Brain microvascular endothelial cell (primary cell): ENCODE data around the gene MYO16.

Source experiments
- DNase-seq: peaks from one replicate; pipeline ENCODE4 v3.0.0-alpha.2; 2020
- H3K27ac ChIP-seq: fragments of 250-450 bp; sonication (Bioruptor Pico); 2 replicates; pipeline ENCODE4 v1.5.1; 2020; ENCODE audit warnings: mild to moderate bottlenecking, moderate library complexity
- H3K27me3 ChIP-seq: fragments of 250-450 bp; sonication (Bioruptor Pico); replicated peaks from 2 replicates; pipeline ENCODE4 v1.5.1; 2020; ENCODE audit warnings: mild to moderate bottlenecking
- H3K36me3 ChIP-seq: fragments of 250-450 bp; sonication (Bioruptor Pico); replicated peaks from 2 replicates; pipeline ENCODE4 v1.5.1; 2020; ENCODE audit warnings: mild to moderate bottlenecking
- H3K4me3 ChIP-seq: 2 replicates; pipeline ENCODE4 v1.5.1; 2011; ENCODE audit warnings: low read depth, mild to moderate bottlenecking, control low read depth, low read length, moderate library complexity
- CTCF ChIP-seq: IDR thresholded peaks from 2 replicates; pipeline ENCODE4 v1.5.1; 2011; ENCODE audit warnings: low read depth, mild to moderate bottlenecking, moderate library complexity, low read length, control low read depth, inconsistent platforms; ENCODE audit errors: missing control alignments
- in situ Hi-C: cut with HindIII; loops from 2 replicates; pipeline ENCODE4 v1.10.0; 2017; ENCODE audit warnings: low sequenced_read_pairs, low pct_ligation_motif_present

MYO16 gene

DNA sequence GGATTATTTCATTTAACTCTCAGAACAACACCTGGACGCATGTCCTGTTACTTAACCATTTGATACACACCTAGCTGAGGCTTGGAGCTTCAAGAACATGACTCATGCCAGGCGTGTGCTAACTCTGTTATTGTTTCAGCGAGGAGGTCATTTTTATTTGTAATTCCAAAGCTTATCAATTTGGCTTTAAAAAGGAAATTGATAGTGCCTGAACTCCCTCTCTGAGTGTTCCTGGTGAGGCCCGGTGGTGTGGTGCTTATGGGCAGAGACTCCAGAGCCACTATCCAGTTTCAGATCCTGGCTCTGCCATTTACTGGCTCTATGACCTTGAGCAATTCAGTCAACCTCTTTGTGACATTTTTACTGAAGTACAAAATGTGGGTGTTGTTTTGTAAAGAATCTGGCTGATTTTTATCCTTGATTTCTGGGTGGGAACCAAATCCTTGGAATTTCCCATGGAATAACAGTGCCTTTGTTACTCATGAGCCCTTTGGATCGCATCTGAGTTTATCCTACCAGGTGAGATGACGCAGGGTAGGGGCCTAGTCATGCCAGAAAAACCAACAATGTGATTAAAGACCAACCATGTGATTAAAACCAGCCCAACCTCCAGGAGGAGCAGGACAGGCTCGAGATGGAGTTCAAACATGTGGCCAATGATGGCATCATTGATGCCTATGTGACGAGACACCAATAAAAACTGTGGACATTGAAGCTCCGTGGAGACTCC lies 198.8 kb downstream of the MYO16 start:
- TF ChIP-seq CTCF, result no peak
- Histone ChIP-seq H3K27ac (no peak overlapping the region), H3K27me3 (no peaks in the 10 kb centered on the region), H3K4me3 (no peak overlapping the region), H3K36me3 (no peaks in the 10 kb centered on the region)
- no peak for DNase-seq
- in situ Hi-C loops, result no loop called here

DNA sequence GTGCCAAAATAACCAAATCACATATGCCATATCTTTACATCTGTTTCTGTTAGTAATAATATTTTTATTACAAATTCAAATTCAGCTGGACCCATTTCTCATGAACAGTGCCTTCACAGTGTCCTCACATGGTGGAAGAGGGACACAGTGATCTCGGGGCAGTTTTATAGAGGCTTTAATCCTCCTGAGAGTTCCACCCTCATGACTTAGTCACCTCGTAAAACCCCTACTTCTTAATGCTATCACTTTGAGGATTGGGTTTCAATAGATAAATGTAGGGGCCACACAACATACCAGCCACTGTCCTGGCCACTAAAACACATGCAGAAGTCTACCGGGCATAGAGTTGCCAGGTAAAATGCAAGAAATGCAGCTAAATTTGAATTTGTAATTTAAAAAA lies 201.5 kb downstream of the MYO16 start:
- no peak for DNase-seq
- TF ChIP-seq CTCF, result no peak
- in situ Hi-C loops, result no loop called here
- Histone ChIP-seq H3K4me3 (no peak overlapping the region), H3K27ac (no peak overlapping the region), H3K36me3 (no peaks in the 10 kb centered on the region), H3K27me3 (no peaks in the 10 kb centered on the region)

GRCh38 chr13:108833531-108833930 lies 204.1 kb downstream of the MYO16 start:
- DNase-seq, result no peak
- H3K36me3 ChIP-seq, result no peaks in the 10 kb centered on the region
- in situ Hi-C loops, result no loop called here
- no peak overlapping the region for H3K4me3 ChIP-seq
- TF ChIP-seq CTCF, result no peak
- H3K27ac ChIP-seq, result no peak overlapping the region
- H3K27me3 ChIP-seq, result no peaks in the 10 kb centered on the region

- in situ Hi-C loops, result no loop called here
- Histone ChIP-seq H3K36me3 (no peaks in the 10 kb centered on the region), H3K4me3 (no peak overlapping the region), H3K27me3 (no peaks in the 10 kb centered on the region), H3K27ac (no peak overlapping the region)
- no peak for DNase-seq
- TF ChIP-seq CTCF, result no peak
These were observed 204.8 kb downstream of the MYO16 start for GRCh38 chr13:108834193-108834592.

- in situ Hi-C loops, result no loop called here
- TF ChIP-seq CTCF, result no peak
- no peak for DNase-seq
These were observed 205.7 kb downstream of the MYO16 start for GRCh38 chr13:108835083-108835482.

DNA sequence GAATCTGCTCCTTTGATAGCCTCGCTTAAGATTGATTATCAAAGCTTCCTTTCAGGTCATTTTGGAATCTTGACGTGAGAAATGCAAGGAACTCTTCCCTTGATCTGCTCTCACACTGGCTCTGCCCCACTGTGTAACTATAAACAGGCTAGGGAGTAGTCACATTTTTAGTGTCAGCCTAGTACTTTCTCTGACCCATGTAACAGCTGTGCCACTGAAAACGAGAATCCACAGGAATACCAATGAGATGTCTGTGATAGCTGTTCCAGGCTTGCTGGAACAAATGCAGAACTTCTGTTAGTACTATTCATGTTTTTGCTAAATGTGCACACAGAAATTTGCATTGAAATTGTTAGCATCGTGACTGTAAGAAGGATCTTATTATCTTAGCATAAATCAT lies 221.3 kb downstream of the MYO16 start:
- Histone ChIP-seq H3K36me3 (no peaks in the 10 kb centered on the region), H3K27ac (no peak overlapping the region), H3K4me3 (no peak overlapping the region), H3K27me3 (no peaks in the 10 kb centered on the region)
- in situ Hi-C loops, result no loop called here
- no peak for DNase-seq
- no peak for TF ChIP-seq CTCF

More at GRCh38 chr13:108835083-108835482, 205.7 kb downstream of the MYO16 start:
- H3K27ac ChIP-seq, result no peak overlapping the region
- H3K4me3 ChIP-seq, result no peak overlapping the region
- H3K36me3 ChIP-seq, result no peaks in the 10 kb centered on the region
- no peaks in the 10 kb centered on the region for H3K27me3 ChIP-seq
